OCI-LY3 (cell line): ENCODE results near the gene FPGS.

Experiments used
- H2AFZ ChIP-seq: fragments of 200-600, 300-600 bp; shearing (Covaris generic); 2 replicates; pipeline ENCODE4 v1.6.0; 2014; ENCODE audit warnings: antibody characterized with exemption, low read depth, low read length
- H3K27ac ChIP-seq: fragments of 200-600, 300-600 bp; sonication (generic); 2 replicates; pipeline ENCODE4 v1.5.1; 2014; ENCODE audit warnings: mild to moderate bottlenecking, low read length, moderate library complexity, mixed read lengths
- H3K27me3 ChIP-seq: fragments of 200-600, 300-600 bp; sonication (generic); 2 replicates; pipeline ENCODE4 v1.6.1; 2014; ENCODE audit warnings: low read depth, low read length, mixed read lengths
- H3K36me3 ChIP-seq: fragments of 200-600, 300-600 bp; sonication (generic); replicated peaks from 2 replicates; pipeline ENCODE3; 2014; ENCODE audit warnings: low read depth, low read length, mixed read lengths
- H3K4me1 ChIP-seq: fragments of 300-600, 200-600 bp; sonication (generic); 2 replicates; pipeline ENCODE4 v1.6.1; 2014; ENCODE audit warnings: low read length, mixed read lengths
- H3K4me2 ChIP-seq: fragments of 200-600, 300-600 bp; sonication (generic); 2 replicates; pipeline ENCODE4 v1.6.1; 2014; ENCODE audit warnings: low read length, mixed read lengths
- H3K4me3 ChIP-seq: fragments of 300-600, 200-600 bp; sonication (generic); 2 replicates; pipeline ENCODE4 v1.5.1; 2014; ENCODE audit warnings: antibody characterized with exemption, mild to moderate bottlenecking, low read length, moderate library complexity
- H3K79me2 ChIP-seq: fragments of 300-600, 200-600 bp; shearing (Covaris generic); 2 replicates; pipeline ENCODE4 v1.6.1; 2014; ENCODE audit warnings: mild to moderate bottlenecking, low read length, mixed read lengths
- H3K9ac ChIP-seq: fragments of 300-600, 200-600 bp; shearing (Covaris generic); 2 replicates; pipeline ENCODE4 v1.6.0; 2014; ENCODE audit warnings: mild to moderate bottlenecking, low read length, moderate library complexity
- H3K9me3 ChIP-seq: fragments of 200-600, 300-600 bp; shearing (Covaris generic); 2 replicates; pipeline ENCODE4 v1.6.1; 2014; ENCODE audit warnings: low read length, mixed read lengths; ENCODE audit not compliant: insufficient read depth
- H4K20me1 ChIP-seq: fragments of 200-600, 300-600 bp; sonication (generic); 2 replicates; pipeline ENCODE4 v1.6.1; 2016; ENCODE audit warnings: low read length, mixed read lengths; ENCODE audit not compliant: insufficient read depth
- CTCF ChIP-seq: fragments of 200-600, 300-600 bp; sonication (generic); IDR thresholded peaks from 2 replicates; pipeline ENCODE4 v1.5.1; 2014; ENCODE audit warnings: antibody characterized with exemption, low read length, low read depth
- EZH2phosphoT487 ChIP-seq: fragments of 200-600 bp; shearing (Covaris generic); IDR thresholded peaks from 2 replicates; pipeline ENCODE4 v1.6.1; 2018; ENCODE audit warnings: antibody characterized with exemption, mixed run types, low read depth

Gene FPGS

GRCh38 chr9:127860260-127860659 lies 57.6 kb downstream of the FPGS start:
- TF ChIP-seq EZH2phosphoT487 (no peak), CTCF (no peak)
- no peaks in the 10 kb centered on the region for H3K79me2 ChIP-seq
- no peak overlapping the region for H2AFZ ChIP-seq
- H3K4me1 ChIP-seq = no peaks in the 10 kb centered on the region
- H4K20me1 ChIP-seq = no peaks in the 10 kb centered on the region
- no peak overlapping the region for H3K4me2 ChIP-seq
- no peaks in the 10 kb centered on the region for H3K36me3 ChIP-seq
- no peak overlapping the region for H3K27ac ChIP-seq
- no peak overlapping the region for H3K4me3 ChIP-seq
- no peaks in the 10 kb centered on the region for H3K27me3 ChIP-seq
- no peak overlapping the region for H3K9ac ChIP-seq
- no peaks in the 10 kb centered on the region for H3K9me3 ChIP-seq

- Histone ChIP-seq H3K4me2 (no peak overlapping the region), H3K4me1 (no peaks in the 10 kb centered on the region), H4K20me1 (no peaks in the 10 kb centered on the region), H3K4me3 (no peak overlapping the region), H3K9me3 (no peaks in the 10 kb centered on the region), H2AFZ (no peak overlapping the region), H3K27ac (no peak overlapping the region), H3K9ac (no peak overlapping the region), H3K36me3 (no peaks in the 10 kb centered on the region), H3K27me3 (no peaks in the 10 kb centered on the region), H3K79me2 (no peaks in the 10 kb centered on the region)
- TF ChIP-seq EZH2phosphoT487 (no peak), CTCF (no peak)
These were observed 58.1 kb downstream of the FPGS start for GRCh38 chr9:127860779-127861178.

- no peaks in the 10 kb centered on the region for H3K79me2 ChIP-seq
- peaks cover 6% of the 10 kb centered on the region for H3K4me1 ChIP-seq
- no peaks in the 10 kb centered on the region for H3K9me3 ChIP-seq
- no peak overlapping the region for H3K4me2 ChIP-seq
- H3K36me3 ChIP-seq = no peaks in the 10 kb centered on the region
- no peak overlapping the region for H3K4me3 ChIP-seq
- H4K20me1 ChIP-seq = no peaks in the 10 kb centered on the region
- no peak overlapping the region for H2AFZ ChIP-seq
- H3K27me3 ChIP-seq = no peaks in the 10 kb centered on the region
- H3K27ac ChIP-seq = no peak overlapping the region
- no peak overlapping the region for H3K9ac ChIP-seq
- TF ChIP-seq EZH2phosphoT487 = no peak
- TF ChIP-seq CTCF = no peak
These were observed 59.7 kb downstream of the FPGS start for GRCh38 chr9:127862075-127863011.

- TF ChIP-seq EZH2phosphoT487 (no peak), CTCF (no peak)
- no peak overlapping the region for H3K4me3 ChIP-seq
- H3K79me2 ChIP-seq = no peaks in the 10 kb centered on the region
- H3K9me3 ChIP-seq = no peaks in the 10 kb centered on the region
- no peaks in the 10 kb centered on the region for H3K36me3 ChIP-seq
- no peaks in the 10 kb centered on the region for H4K20me1 ChIP-seq
- no peak overlapping the region for H2AFZ ChIP-seq
- H3K27ac ChIP-seq = no peak overlapping the region
- H3K27me3 ChIP-seq = no peaks in the 10 kb centered on the region
- H3K9ac ChIP-seq = no peak overlapping the region
- H3K4me2 ChIP-seq = no peak overlapping the region
- H3K4me1 ChIP-seq = peaks cover 6% of the 10 kb centered on the region
These were observed 60.5 kb downstream of the FPGS start for GRCh38 chr9:127863191-127863621.
